22Rv1 (cell line): ENCODE data around the gene CDKAL1.

Source experiments
- CTCF ChIP-seq: fragments of 450-650 bp; IDR thresholded peaks from 2 replicates; pipeline ENCODE4 v1.5.1; 2017; ENCODE audit warnings: mild to moderate bottlenecking
- ZFX ChIP-seq: fragments of 450-650 bp; IDR thresholded peaks from 2 replicates; pipeline ENCODE4 v1.6.1; 2017; ENCODE audit warnings: antibody characterized with exemption, borderline replicate concordance

DNA sequence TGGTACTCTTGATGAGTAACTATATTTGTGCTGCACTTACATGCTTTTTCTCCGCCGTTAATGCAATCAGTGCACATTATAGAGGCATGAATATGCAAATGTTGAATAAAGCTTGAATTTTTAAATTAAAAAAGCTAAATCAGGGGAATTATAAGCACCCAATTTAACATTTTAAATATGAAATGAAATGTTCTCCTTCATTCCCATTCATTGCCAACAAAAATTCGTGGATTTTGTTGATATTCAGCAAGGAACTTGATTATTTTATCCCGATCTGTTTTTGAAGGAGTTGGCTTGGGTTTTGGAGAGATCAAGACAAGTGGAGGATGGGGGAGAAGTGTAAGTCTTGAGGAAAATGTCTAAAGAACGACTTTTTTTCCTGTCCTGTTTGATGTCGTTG, 740.6 kb downstream of the CDKAL1 start:
- TF ChIP-seq CTCF (no peak), ZFX (no peak)
